ENCODE data around the gene PALM2AKAP2.

Gene PALM2AKAP2

DNA sequence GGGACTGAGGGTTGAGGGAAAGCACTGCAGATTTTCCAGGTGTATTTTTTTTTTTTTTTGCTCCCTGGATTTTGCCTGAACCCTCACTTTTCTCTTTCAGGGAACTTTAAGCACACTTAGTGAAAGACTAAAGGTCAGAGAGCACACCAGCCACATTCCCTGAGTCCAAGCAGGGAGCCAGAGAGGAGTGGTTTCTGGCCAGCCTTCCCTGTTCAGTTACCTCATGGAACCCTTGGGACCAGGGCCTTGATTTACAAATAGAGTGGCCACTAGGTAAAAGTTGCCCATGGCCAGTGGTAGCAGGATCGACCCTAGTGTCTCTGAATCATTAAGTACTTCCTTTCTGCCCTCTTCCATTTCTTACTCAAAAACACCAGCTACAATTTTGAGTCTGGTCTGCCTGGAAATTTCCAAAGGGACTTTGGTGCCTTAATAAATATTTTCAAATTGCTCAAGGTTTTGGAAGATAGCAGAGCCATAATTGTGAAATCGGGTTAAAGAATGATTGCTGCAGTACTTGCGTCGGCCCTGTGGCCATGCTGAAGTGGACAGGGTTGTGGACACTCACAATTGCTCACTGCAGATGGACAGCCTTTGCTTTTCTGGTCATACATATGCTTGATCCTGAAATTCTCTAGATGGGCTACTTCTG lies 14.5 kb downstream of the PALM2AKAP2 start:
- TF ChIP-seq, protein P1, sequence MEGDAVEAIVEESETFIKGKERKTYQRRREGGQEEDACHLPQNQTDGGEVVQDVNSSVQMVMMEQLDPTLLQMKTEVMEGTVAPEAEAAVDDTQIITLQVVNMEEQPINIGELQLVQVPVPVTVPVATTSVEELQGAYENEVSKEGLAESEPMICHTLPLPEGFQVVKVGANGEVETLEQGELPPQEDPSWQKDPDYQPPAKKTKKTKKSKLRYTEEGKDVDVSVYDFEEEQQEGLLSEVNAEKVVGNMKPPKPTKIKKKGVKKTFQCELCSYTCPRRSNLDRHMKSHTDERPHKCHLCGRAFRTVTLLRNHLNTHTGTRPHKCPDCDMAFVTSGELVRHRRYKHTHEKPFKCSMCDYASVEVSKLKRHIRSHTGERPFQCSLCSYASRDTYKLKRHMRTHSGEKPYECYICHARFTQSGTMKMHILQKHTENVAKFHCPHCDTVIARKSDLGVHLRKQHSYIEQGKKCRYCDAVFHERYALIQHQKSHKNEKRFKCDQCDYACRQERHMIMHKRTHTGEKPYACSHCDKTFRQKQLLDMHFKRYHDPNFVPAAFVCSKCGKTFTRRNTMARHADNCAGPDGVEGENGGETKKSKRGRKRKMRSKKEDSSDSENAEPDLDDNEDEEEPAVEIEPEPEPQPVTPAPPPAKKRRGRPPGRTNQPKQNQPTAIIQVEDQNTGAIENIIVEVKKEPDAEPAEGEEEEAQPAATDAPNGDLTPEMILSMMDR (IDR thresholded peaks at IDR 0.05; ENCODE audit: extremely low read depth, missing control alignments), result no peak
- no peak for DNase-seq (ENCODE audit: low spot score)

- no peak for DNase-seq (ENCODE audit: low spot score)
- TF ChIP-seq, protein P1 (IDR thresholded peaks at IDR 0.05; ENCODE audit: extremely low read depth, missing control alignments), result no peak
Measured at GRCh38 chr9:109795613-109796012, 15.6 kb downstream of the PALM2AKAP2 start.

GRCh38 chr9:109796078-109796477 lies 16.1 kb downstream of the PALM2AKAP2 start:
- TF ChIP-seq, protein P1 (IDR thresholded peaks at IDR 0.05; ENCODE audit: extremely low read depth, missing control alignments), result no peak

GRCh38 chr9:109797006-109797405 lies 17.0 kb downstream of the PALM2AKAP2 start:
- DNase-seq (ENCODE audit: low spot score), result no peak
- TF ChIP-seq, protein P1 (IDR thresholded peaks at IDR 0.05; ENCODE audit: extremely low read depth, missing control alignments), result no peak

More at GRCh38 chr9:109796078-109796477, 16.1 kb downstream of the PALM2AKAP2 start:
- no peak for DNase-seq (ENCODE audit: low spot score)

- TF ChIP-seq, protein P1 (IDR thresholded peaks at IDR 0.05; ENCODE audit: extremely low read depth, missing control alignments), result no peak
- no peak for DNase-seq (ENCODE audit: low spot score)
Measured at GRCh38 chr9:109797509-109797908, 17.5 kb downstream of the PALM2AKAP2 start.

DNA sequence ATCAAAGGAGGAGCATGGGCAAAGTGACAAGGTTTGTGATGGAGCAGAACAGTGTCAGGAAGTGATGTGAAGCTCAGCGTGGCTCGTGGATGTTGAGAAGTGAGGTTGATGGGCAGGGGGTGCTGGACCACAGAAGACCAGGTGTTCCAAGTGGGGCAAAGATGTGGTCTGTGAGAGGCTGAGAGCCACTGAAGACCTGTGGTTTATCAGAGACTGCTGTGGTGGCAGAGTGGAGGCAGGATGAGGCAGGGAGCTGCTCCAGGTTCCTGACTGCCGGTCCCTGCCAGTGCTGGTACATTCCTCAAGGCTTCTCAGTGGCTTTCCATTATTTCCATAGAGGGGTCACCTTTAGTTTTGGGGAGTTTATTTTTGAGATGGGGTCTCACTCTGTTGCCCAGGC lies 19.1 kb downstream of the PALM2AKAP2 start:
- no peak for DNase-seq (ENCODE audit: low spot score)
- TF ChIP-seq, protein P1 (IDR thresholded peaks at IDR 0.05; ENCODE audit: extremely low read depth, missing control alignments), result no peak

DNA sequence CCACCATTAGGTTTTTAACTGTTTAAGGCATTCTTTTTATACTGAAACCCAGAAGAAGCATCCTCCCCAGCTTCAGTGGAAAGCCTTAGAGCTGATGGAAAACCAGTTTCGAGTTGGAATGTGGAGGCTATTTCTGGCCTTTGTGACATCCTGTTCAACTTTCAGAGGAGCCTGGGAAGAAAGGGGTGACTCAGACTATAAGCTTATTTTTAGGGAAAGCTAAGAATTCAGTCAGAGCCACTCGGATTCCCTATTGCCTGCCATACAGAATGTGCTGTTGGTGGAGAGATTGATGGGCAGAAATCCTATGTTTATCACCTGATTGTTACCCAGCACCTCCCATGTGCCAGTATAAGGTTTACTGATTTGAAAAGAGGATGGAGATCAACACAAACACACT lies 19.8 kb downstream of the PALM2AKAP2 start:
- TF ChIP-seq, protein P1 (IDR thresholded peaks at IDR 0.05; ENCODE audit: extremely low read depth, missing control alignments), result no peak
- DNase-seq (ENCODE audit: low spot score), result no peak

Data from GM20000 (cell line).